Activated T-helper 9 cell treated with anti-CD3 and anti-CD28 coated beads, Interleukin-2, amount 50 U/mL, for 16 hours (primary cell): ENCODE results near the gene MPP3.
"Not testable (repeated sequence)": the region's sequence is repeated elsewhere in the genome, so short reads cannot be mapped to it uniquely, and the experiment has no call there.

Experiments used
- DNase-seq: peaks from one replicate; pipeline ENCODE4 v3.0.0-alpha.2; 2020; ENCODE audit warnings: low read depth

The MPP3 gene

DNA sequence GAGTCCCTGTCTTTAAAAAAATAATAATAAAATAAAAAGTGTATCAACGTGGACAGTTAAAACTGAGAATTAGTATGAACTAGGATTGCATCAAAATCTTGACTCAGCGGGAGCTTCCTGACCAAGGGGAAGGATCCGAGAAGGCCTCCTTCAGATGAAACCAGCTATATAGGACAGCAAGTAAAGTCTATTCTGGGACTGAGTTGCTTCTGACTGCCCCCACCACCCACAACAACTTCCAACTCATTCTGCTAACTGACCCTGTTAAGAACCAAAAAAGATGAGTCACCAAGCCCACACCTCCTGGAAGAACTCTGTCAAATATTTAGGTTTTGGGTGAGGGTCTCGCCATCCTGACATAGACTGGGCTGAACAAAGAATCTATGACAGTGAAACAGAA, 24.9 kb downstream of the MPP3 start:
- no peak for DNase-seq

DNA sequence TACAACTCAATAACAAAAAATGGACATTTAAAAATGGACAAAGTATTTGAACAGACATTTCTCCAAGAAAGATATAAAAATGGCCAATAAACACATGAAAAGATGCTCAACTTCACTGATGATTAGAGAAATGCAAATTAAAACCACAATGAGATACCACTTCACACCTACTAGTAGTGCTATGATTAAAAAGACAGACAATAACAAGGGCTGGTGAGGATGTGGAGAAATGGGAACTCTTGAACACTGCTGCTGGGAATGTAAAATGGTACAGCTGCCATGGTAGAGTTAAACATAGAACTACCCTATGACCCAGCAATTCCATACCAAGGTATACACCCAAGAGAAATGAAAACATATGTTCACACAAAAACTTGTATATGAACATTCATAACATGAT, 27.8 kb downstream of the MPP3 start:
- no peak for DNase-seq

DNA sequence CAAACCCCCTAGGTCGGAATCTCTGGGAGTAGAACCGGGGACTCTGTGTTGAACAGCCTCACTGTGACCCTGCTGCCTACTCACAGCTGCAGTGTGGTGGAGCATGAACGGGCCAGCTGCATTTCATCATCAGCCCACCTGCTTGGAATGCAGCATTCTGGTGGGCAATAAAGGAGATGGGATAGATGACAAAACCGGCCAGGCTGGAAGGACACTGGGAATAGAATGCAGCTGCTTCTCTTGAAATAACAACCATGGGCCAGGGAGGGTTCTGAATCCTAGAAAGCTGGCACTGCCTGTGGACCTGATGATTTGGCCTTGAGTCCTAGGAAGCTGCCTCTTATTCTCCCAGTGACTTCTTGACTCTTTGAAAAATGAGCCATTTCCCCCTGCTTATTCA, 29.2 kb downstream of the MPP3 start:
- no peak for DNase-seq

DNA sequence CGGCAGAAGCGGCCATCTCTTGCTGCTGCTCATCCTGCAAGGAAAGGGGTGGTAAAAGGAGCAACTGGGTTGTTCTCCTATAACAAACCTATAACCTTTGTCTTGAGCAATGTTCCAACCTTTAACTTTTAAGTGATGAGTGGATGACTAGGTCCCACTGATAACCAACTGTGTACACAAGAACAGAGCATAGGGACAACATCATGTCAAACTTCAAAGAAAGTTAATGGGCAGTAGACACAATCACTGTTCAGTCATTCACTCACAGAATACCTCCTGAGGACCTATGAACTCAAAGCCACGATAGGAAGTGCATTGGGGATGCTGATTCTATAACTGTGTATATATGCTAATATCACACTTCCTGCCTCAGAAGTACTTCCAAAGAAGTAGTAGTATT, 31.1 kb downstream of the MPP3 start:
- DNase-seq = no peak

DNA sequence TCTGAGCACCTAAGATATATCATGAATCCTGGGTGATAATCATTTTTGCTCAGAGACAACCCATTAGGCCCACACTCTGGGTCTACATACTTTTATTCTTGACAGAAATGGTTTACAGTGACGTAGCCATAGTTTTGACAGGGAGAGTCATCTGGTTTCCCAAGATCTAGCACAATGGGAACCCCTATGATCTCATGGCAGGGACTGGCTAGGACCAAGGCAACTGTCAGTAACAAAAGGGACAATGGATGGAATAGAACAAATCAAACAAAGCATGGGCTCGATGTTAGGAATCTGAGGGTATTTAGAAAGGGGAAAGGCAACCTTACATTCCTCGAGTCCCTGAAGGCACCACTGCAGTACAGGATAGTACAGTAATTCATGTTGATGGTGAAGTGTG, 32.2 kb downstream of the MPP3 start:
- no peak for DNase-seq

DNA sequence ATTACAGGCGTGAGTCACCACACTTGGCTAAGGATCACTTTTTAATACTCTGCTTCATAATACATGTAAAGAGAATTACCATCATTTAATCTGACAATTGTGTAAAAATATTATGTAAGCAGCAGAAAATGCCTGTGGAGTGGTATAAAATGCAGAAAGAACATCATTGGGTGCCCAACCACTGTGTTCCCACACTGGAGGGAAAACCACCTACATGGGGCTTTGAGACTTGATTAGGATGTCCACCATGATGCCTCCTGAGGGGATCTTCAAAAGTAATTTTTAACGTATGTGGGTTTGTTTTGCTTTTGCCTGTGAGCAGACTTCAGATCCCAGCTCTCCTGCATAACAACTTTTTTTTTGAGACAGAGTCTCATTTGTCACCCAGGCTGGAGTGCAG, 33.9 kb downstream of the MPP3 start:
- no peak for DNase-seq

DNA sequence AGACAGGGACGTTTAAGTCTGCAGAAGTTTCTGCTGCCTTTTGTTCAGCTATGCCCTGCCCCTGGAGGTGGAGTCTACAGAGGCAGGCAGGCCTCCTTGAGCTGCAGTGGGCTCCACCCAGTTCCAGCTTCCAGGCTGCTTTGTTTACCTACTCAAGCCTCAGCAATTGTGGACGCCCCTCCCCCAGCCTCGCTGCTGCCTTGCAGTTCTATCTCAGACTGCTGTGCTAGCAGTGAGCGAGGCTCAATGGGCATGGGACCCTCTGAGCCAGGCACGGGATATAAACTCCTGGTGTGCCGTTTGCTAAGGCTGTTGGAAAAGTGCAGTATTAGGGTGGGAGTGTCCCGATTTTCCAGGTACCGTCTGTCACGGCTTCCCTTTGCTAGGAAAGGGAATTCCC, 34.9 kb downstream of the MPP3 start:
- DNase-seq = not testable (repeated sequence)

DNA sequence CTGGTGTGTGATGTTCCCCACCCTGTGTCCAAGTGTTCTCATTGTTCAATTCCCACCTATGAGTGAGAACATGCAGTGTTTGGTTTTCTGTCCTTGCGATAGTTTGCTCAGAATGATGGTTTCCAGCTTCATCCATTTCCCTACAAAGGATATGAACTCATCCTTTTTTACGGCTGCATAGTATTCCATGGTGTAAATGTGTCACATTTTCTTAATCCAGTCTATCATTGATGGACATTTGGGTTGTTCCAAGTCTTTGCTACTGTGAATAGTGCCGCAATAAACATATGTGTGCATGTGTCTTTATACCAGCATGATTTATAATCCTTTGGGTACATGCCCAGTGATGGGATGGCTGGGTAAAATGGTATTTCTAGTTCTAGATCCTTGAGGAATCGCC, 40.3 kb downstream of the MPP3 start:
- not testable (repeated sequence) for DNase-seq

DNA sequence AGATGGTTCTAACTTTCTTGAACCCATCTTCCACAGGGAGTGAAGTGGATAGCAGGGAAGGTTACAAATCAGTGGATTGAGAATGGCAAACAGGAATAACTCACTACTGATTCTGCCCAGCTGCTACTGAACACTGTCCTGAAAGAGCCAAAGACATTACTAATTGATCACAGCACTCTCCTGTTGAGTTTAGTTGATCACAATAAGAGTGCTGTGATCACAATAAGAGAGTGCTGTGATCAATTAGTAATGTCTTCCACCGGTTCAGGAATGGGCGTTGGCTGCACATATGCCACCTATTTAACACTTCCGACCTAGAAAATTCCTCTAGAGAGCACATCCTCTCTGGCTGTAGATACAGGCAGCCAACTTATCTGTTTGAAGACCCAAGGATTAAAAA, 41.4 kb downstream of the MPP3 start:
- no peak for DNase-seq

DNA sequence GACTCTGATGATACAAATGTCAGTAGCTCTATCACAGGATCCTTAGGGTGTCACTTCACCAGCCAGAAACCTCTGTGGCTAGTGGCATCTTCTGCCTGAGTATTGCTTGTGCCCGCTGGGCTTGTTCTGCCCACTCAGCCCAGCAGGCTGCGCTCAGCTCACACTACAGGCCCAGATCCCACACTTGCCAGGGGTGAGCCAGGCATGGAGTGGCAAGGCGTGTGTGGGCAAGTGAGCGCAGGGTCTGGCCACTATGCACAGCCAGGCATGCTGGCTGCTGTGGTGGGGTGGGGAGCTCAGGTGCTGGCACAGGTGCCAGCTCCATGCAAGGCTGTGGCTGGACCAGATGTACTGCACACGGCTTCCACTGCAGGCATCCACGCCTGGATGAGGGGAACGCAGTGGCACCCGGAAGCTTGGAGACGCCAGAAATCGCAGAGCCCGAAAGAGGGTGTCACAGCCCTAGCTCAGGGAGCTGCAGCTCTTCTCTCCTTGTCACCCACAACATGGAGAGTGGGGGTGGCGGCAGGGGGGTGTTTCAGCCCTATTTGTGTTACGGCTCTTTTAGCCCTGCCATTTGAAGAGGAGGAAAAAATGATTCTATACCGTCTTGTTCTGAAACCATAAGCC, 42.5 kb downstream of the MPP3 start:
- no peak for DNase-seq

DNA sequence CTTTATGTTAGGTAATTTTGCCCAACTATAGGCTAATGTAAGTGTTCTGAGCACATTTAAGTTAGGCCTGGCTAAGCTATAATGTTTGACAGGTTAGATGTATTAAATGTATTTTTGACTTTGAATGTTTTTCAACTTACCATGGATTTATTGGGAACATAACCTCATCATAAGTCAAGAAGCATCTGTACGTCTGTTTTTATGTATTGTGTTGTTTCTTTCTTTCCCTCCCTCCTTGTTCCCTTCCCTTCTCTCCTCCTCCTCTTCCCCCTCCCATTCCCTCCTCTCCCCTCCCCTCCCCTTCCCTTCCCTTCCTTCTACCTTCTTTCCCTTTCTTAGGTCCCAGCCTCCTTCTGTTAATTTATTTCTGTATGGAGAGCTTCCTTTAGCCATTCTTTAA, 43.5 kb downstream of the MPP3 start:
- DNase-seq = no peak

DNA sequence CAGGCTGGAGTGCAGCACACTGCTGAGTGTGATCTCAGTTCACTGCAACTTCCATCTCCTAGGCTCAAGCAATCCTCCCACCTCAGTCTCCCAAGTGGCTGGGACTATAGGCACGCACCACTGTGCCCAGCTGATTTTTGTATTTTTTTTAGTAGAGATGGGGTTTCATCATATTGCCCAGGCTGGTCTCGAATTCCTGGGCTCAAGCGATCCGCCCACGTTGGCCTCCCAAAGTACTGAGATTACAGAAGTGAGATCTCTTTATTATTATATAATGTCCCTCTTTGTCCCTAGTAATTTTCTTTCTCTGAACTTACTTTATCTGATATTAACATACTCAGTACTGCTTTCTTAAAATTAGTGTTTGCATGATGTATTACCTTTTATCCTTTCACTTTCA, 44.4 kb downstream of the MPP3 start:
- no peak for DNase-seq

DNA sequence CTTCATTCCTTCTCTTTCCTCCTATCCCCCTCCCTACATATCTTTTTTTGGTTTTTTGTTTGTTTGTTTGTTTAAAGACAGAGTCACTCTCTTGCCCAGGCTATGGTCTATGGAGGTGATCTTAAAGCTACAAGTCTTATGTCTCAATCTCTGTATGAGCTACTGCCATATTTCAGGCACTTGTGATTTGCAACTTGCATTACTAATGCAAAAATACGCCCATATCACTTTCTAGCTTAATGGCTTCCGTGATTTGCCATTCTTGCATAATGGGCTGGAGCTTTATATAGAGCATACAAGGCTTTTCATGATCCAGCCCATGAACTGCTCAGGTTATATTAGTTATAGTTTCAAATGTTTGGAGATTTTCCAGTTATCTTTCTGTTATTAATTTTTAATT, 45.2 kb downstream of the MPP3 start:
- no peak for DNase-seq

DNA sequence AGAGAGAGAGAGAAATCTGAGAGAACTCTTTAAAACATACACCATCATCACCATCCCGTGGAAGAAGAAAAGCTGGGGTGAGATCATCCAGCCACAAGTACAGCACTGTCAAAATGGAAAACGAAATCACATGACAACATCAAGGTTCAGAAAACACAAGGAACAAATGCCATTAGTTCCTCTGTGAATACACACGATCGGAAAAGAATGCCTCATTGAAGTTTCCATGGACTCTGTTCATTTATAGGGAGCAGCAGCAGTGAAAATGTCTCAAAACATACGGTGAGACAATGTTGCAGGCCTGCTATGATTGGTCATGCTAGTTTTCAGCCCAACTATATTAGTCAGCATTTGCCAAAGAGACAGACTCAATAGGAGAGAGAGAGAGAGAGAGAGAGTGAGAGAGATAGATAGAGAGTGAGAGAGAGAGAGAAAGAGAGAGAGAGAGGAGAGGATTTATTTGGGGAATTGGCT, 48.3 kb downstream of the MPP3 start:
- no peak for DNase-seq

DNA sequence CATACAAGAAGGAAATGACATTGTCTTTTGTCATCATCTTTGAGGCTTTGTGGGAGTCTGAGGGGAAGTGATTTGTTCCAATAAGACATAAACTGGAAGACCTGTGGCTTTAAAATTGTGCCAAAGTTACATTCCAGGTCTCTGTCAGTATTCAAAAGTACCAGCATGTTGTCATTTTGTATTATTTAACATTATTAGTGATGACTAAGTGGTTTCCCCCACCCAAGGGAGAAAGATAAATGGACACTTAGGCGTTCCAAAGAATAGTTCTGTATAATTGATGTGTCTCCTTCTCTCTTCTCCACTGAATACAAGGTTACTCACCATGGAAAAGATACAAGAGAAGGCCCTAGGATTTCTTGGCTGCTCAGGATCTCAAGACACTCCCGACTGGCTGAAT, 48.9 kb downstream of the MPP3 start:
- no peak for DNase-seq

DNA sequence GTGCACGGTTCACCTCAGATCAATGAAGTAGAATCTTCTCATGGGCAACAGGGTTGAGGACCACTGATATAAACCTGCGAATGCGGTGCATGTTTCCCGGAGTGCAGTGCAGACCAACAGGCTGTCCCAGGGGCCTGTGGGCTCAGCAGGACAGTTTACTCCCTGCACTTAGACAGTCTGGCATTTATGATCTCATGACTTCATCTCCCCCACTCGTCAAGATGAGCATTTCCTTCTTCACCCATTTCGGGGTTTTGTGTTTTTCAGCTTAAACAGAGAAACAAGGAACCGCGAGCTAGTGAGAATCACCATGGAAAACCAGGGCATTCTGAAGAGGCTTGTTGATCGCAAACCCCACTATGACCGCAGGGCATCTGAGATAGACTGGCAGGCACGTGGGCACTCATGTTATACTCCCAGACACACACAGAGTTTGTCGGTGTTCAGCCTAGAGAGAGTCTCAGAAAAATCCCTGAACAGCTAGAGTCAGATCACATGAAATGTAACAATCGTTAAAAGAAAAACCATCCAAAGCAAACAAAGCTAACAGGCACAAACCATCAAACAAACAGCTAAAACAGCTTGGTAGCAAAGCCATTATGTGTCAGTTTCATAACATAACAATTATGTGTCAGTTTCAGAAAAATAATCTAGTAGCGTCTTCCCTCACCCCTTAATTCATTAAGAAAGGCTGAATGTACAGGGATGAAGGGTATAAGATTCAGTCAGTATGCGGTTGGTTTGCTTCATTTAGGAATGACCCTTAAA, 49.8 kb downstream of the MPP3 start:
- DNase-seq = no peak

DNA sequence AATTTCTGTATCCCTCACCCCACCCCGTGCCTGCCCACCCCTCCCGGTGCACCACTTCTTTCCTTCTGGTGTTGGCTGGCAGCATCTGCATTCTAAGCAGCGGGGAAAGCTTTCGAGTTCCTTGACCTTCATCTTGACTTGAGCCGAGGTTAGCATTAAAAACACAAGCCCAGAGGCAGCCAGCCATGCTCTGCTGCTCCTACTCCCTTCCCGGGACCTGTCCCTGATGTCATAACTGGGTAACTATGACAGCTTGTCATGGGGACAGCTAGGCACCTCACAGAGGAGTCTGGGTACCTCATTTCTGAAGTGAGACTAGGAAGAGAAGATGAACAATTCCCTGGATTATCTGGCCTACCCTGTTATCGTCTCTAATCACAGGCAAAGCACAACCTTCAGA, 52.8 kb downstream of the MPP3 start, which contains the start of gene CFAP97D1:
Gene CFAP97D1 (plus strand): TSS at position 301 of the 400 bp plus-strand sequence. CDS start 28 bp downstream, at position 329.
- DNase-seq = no peak

DNA sequence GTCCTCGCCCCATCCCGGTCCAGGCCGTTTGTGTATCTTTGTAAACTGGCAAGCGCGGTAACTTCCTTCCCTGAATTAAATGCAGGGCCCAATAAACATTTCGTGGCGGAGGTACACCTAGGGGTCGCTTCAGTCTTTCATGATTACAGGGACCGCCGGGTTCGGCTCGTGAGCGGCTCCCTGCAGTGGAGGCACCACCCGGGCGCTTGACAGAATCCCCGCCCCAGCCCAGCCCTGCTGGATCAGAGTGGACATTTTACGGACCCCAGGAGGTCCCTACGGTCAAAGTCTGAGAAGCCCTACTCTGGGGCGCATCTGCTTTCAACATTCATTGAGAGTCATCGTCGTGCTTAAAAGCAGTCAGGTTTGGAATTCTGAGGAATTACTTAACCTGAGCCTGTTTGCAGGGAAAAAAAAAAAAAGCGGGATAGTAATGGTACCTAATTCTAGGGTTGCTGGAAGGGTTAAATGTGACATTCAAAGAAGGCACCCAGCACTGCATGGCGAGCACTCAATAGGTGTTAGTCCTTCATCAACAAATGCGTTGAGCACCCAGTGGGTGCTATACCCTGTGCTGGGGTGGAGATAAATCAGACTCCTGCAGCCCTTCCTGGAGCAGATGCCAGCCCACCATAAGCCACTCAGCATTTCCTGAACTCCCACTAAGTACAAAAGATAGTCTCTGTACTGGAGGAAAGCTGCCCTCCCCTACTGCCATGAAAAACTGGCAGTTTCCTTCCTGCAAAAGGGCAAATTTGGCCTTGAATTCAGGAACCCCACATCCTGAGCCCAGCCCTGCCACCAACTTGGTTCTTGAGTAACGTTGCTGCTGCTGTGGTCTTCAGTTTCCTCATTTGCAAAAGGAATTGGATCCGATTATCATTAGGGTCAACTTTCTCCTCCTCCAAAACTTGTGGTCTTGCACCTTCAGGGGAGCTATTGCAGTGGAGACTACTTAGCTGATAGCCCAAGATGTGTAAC, 53.5 kb downstream of the MPP3 start:
- no peak for DNase-seq

DNA sequence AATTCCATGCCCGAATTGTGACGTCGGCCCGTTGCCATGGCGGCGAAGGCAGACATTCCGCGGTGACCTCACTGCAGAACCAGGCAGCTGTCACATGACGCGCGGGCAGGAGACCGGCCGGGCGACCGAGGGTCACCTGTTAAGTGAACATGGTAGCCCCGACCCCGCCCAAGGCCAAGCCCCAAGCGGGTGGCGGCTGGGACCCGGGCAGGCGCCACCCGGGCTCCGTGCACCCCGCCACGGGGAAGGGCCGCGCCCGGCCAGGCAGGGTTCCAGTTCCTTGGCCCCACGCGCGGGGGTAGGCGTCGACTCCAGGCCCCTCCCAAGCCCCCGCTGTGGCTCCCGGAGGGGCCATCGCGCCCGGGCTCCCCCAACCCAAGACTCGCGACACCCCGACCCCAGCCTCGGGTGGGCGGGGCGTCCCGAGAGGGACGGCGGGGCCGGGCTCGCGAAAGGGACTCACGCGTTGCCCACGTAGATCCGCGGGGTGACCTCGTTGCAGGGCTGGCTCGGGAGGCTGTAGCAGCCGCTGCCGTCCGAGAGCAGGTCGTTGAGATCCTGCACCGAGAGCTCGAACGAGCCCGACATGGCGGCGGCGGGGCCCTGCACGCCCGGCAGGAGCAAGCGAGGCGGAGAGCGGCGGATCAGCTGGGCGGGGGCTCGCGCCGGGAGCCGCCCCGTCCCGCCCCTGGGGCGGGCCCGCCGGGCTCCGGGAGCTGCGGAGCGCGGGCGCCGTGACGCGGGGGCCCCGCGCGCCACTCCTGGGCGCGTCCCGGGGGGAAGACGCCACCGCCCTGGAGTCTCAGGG, 54.4 kb downstream of the MPP3 start, which contains the start of gene DUSP3:
Gene DUSP3 (minus strand): TSS at position 641 of the 808 bp plus-strand sequence. CDS start 53 bp downstream, at position 588.
- DNase-seq = peak; percentile 64

DNA sequence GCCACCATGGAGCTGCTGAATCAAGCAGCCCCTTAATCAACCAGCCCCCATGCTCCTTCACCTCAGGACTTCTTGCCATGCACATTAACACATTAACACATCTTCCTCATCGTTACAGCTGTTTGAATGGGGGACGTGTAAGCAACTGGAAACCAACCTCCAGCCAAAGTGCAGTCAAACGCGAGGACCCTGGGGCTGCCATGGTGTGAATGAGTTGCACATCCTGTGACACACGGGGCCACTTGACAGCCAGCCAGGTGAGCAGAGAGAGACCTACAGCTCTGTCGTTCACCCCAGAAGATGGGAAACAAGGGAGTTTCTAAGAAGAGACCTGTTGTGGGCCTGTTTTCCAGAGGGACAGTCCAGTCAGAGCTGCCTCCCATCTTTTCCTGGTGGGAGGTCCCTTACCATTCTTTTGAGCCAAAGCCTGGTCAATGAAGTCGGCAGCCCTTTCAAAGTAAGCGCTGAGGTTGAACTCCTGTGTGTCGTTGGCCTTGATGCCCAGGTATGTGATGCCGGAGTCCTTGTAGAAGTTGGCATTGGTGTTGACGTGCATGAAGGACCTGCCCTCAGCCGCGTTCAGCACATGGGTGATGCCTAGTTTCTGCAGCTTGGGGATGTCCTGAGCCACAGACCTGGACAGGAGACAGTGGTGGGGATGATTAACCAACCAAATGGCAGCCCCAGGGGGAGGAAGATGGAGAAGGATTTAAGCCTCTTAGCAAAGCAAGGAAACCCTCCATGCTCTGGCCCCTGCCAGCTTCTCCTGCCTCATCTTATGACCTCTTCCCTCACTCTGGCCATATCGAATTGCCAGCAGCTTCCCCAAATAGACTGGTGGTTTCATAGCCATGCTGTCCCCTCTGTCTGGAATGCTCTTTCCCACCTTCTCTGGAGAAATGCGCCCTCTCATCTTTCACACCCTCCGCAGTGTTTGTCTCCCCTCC, 58.4 kb downstream of the MPP3 start:
- no peak for DNase-seq
